ENCODE measurements around the gene TESPA1.

DNA sequence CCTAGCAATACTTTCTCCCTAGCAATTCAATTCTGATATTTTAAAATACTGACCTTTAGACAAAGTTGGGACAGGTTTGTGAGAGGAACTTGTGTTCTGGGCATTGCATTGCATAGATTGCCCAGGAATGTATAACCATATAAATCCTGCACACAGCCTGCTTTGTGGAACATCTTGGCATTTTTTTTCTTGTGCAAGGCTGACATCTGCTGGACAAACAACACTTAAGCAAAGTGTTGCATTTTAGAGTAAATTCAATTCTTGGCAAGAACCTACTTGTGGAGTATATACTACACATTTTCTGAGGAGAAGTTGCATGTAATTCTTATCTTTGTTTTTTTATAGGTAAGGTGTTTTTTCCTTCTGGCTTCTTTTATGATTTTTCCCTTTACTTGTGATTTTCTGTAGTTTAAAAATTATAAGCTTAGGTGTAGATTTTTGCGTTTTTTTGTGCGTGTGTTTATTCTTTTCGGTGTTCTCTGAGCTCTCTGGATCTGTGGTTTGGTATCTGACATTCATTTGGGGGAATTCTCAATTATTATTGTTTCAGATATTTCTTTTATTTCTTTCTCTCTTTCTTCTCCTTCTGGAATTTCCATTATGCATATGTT, 26.4 kb downstream of the TESPA1 start:
- TF ChIP-seq, protein P1, sequence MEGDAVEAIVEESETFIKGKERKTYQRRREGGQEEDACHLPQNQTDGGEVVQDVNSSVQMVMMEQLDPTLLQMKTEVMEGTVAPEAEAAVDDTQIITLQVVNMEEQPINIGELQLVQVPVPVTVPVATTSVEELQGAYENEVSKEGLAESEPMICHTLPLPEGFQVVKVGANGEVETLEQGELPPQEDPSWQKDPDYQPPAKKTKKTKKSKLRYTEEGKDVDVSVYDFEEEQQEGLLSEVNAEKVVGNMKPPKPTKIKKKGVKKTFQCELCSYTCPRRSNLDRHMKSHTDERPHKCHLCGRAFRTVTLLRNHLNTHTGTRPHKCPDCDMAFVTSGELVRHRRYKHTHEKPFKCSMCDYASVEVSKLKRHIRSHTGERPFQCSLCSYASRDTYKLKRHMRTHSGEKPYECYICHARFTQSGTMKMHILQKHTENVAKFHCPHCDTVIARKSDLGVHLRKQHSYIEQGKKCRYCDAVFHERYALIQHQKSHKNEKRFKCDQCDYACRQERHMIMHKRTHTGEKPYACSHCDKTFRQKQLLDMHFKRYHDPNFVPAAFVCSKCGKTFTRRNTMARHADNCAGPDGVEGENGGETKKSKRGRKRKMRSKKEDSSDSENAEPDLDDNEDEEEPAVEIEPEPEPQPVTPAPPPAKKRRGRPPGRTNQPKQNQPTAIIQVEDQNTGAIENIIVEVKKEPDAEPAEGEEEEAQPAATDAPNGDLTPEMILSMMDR (IDR thresholded peaks at IDR 0.05), result peak in 5 of 6 experiments; percentile 52 to 78 (median 67)
- TF ChIP-seq POLR2A (IDR thresholded peaks at IDR 0.05), result no peak
